ENCODE data around the gene SUSD5.

- TF ChIP-seq POLR2A (IDR thresholded peaks at IDR 0.05) (no peak), CTCF (IDR thresholded peaks at IDR 0.05) (no peak), POLR2AphosphoS5 (IDR thresholded peaks at IDR 0.05) (no peak), EP300 (IDR thresholded peaks at IDR 0.05; ENCODE audit: low read depth) (no peak)
Observed at GRCh38 chr3:33181229-33181628, 37.4 kb downstream of the SUSD5 start.
